Activated CD8-positive, alpha-beta memory T cell treated with anti-CD3 and anti-CD28 coated beads, Interleukin-2, amount 50 U/mL, for 4 hours (primary cell): ENCODE results near the gene RTL3.

Source experiments
- DNase-seq: peaks from one replicate; pipeline ENCODE4 v3.0.0-alpha.2; 2020

The RTL3 gene

GRCh38 chrX:78614264-78614663 lies 44.9 kb downstream of the RTL3 start:
- no peak for DNase-seq
